PC-9 (cell line): Measurements from ENCODE around the gene ATF6. TPM values are rescaled to one million over a fixed set of nuclear protein-coding genes. Genes with fewer than 3 reads are reported as not detected.

Experiments
- BruUV-seq: library from RNA; stranded (reverse); fragments of 400-500 nt; replicated peaks from 2 replicates; lab custom pipeline; 2021; lab: Mats Ljungman, UMichigan
- CTCF ChIA-PET: fragments of 300-600 bp; sonication (Branson Sonifier 250); formaldehyde crosslinking; loops from one replicate; lab custom pipeline; 2022; ENCODE audit warnings: antibody characterized with exemption; lab: Charles Lee
- POLR2A ChIA-PET: fragments of 300-600 bp; sonication (Branson Sonifier 250); formaldehyde crosslinking; loops from one replicate; lab custom pipeline; 2022; ENCODE audit warnings: antibody characterized with exemption; ENCODE audit not compliant: unreplicated experiment; lab: Charles Lee
- DNase-seq, 2 experiments: peaks; one replicate each; pipeline versions ENCODE4 v3.0.0 to v3.0.0-alpha.2; 2015 to 2022; ENCODE audit warnings: mixed read lengths in 1 of 2
- H2AFZ ChIP-seq: fragments of 200-600 bp; sonication (generic); 2 replicates; pipeline ENCODE4 v1.8.1; 2017; ENCODE audit warnings: antibody characterized with exemption
- H3F3A ChIP-seq: fragments of 200-600 bp; sonication (generic); 2 replicates; pipeline ENCODE4 v1.8.1; 2017; ENCODE audit warnings: antibody characterized with exemption, mild to moderate bottlenecking, low read depth; ENCODE audit not compliant: insufficient read depth
- H3K27ac ChIP-seq: fragments of 200-600 bp; sonication (generic); 2 replicates; pipeline ENCODE4 v1.6.1; 2016; ENCODE audit warnings: mixed run types
- H3K27me3 ChIP-seq: fragments of 200-600 bp; sonication (generic); 2 replicates; pipeline ENCODE4 v1.6.1; 2016; ENCODE audit warnings: low read depth, mixed run types; ENCODE audit not compliant: insufficient read depth
- H3K36me3 ChIP-seq: fragments of 200-600 bp; sonication (generic); 2 replicates; pipeline ENCODE4 v1.6.1; 2016; ENCODE audit warnings: low read depth, mixed run types
- H3K4me1 ChIP-seq: fragments of 200-600 bp; sonication (generic); replicated peaks from 2 replicates; pipeline ENCODE4 v1.6.1; 2016; ENCODE audit warnings: mixed run types; ENCODE audit not compliant: insufficient read depth
- H3K4me2 ChIP-seq: fragments of 200-600 bp; sonication (generic); 2 replicates; pipeline ENCODE4 v1.6.1; 2017; ENCODE audit warnings: mixed run types
- H3K4me3 ChIP-seq: fragments of 200-600 bp; sonication (generic); 2 replicates; pipeline ENCODE4 v1.6.1; 2016; ENCODE audit warnings: mixed run types
- H3K79me2 ChIP-seq: fragments of 200-600 bp; sonication (generic); 2 replicates; pipeline ENCODE4 v1.6.1; 2017; ENCODE audit warnings: low read depth, mixed run types
- H3K9me2 ChIP-seq: fragments of 200-600 bp; sonication (generic); 2 replicates; pipeline ENCODE4 v1.8.1; 2017; ENCODE audit warnings: mild to moderate bottlenecking; ENCODE audit not compliant: insufficient read depth
- H3K9me3 ChIP-seq: fragments of 200-600 bp; sonication (generic); 2 replicates; pipeline ENCODE4 v1.8.1; 2016; ENCODE audit warnings: low read depth; ENCODE audit not compliant: insufficient read depth
- H4K20me1 ChIP-seq: fragments of 200-600 bp; sonication (generic); 2 replicates; pipeline ENCODE4 v1.8.1; 2017; ENCODE audit not compliant: insufficient read depth
- CTCF ChIP-seq: fragments of 200-600 bp; sonication (generic); conservative IDR thresholded peaks from 2 replicates; pipeline ENCODE4 v1.6.1; 2017; ENCODE audit warnings: mixed run types, antibody characterized with exemption, mild to moderate bottlenecking, moderate library complexity
- EZH2 ChIP-seq: fragments of 200-600 bp; sonication (generic); IDR thresholded peaks from 2 replicates; pipeline ENCODE4 v1.8.0; 2017; ENCODE audit warnings: antibody characterized with exemption, low read depth
- intact Hi-C: fragments of 100-400 bp; cut with micrococcal nuclease; formaldehyde crosslinking; loops from one replicate; pipeline ENCODE4 v1.10.0; 2022; ENCODE audit not compliant: unreplicated experiment
- total RNA-seq: library from RNA; stranded (reverse); gene quantifications from 2 replicates; pipeline ENCODE4 v1.2.3, GENCODE V29; 2021

The ATF6 gene
- total RNA-seq, 1 experiment from 2014 or later = 19.5 TPM

DNA sequence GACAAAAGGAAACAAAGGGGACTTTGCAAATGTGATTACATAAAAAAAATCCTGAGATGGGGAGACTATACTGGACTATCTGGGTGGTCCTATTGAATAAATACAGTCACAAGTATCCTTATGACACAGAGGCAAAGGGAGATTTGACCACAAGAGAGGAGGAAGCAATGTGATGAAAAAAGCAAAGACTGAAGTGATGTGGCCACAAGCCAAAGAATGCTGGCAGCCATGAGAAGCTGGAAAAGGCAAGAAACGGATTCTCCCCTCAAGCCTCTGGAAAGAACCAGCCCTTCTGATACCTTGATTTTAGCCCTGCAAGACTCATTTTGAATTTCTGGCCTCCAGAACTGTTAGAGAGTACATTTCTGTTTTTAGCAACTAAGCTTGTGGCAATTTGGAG is 221.2 kb downstream of the ATF6 start:
- H3K4me2 ChIP-seq = no peak overlapping the region
- H4K20me1 ChIP-seq = no peaks in the 10 kb centered on the region
- H3K36me3 ChIP-seq = no peaks in the 10 kb centered on the region
- H3K4me1 ChIP-seq = no peaks in the 10 kb centered on the region
- H3K9me3 ChIP-seq = no peaks in the 10 kb centered on the region; the same call in 1 of the 2 replicates
- H3K79me2 ChIP-seq = no peaks in the 10 kb centered on the region
- H3K9me2 ChIP-seq = no peaks in the 10 kb centered on the region
- DNase-seq = no peak
- intact Hi-C loops = no loop called here
- no peak overlapping the region for H3K27ac ChIP-seq
- H2AFZ ChIP-seq = no peak overlapping the region
- CTCF ChIA-PET = no interaction called here
- H3F3A ChIP-seq = no peaks in the 10 kb centered on the region
- POLR2A ChIA-PET = no interaction called here
- no peak overlapping the region for H3K4me3 ChIP-seq
- peaks cover 21% of the 10 kb centered on the region for H3K27me3 ChIP-seq
- TF ChIP-seq CTCF = no peak
- TF ChIP-seq EZH2 = no peak
- BruUV-seq = no TSS peak

DNA sequence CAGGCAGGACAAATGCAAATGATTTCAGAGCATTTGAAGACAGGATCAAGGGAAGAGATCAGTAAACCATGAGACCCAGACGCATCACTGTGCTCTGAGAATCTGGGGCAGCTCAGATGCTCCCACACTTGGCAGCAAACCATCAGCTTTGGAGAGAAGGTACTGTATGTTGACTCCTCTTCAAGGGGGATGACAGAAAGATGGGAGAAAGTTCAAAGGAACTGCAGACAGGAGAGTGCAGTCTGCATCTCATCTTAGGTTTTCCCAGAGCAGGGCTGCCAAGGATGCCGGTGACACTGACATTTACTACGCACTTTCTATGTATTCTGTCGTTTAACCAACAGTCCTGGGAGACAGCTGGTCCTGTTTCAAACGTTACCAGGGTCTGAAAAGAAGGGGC is 221.8 kb downstream of the ATF6 start:
- Histone ChIP-seq H2AFZ (no peak overlapping the region), H3K36me3 (no peaks in the 10 kb centered on the region), H4K20me1 (no peaks in the 10 kb centered on the region), H3K4me3 (no peak overlapping the region), H3F3A (no peaks in the 10 kb centered on the region), H3K4me1 (no peaks in the 10 kb centered on the region), H3K9me2 (no peaks in the 10 kb centered on the region), H3K27ac (no peak overlapping the region), H3K27me3 (peaks cover 21% of the 10 kb centered on the region), H3K4me2 (no peak overlapping the region), H3K79me2 (no peaks in the 10 kb centered on the region), H3K9me3 (no peaks in the 10 kb centered on the region; the same call in 1 of the 2 replicates)
- DNase-seq = no peak
- CTCF ChIA-PET = no interaction called here
- TF ChIP-seq CTCF (no peak), EZH2 (no peak)
- intact Hi-C loops = no loop called here
- POLR2A ChIA-PET = no interaction called here
- no TSS peak for BruUV-seq

- Histone ChIP-seq H3K27me3 (peaks cover 21% of the 10 kb centered on the region), H3K4me3 (no peak overlapping the region), H3K4me1 (no peaks in the 10 kb centered on the region), H4K20me1 (no peaks in the 10 kb centered on the region), H3K27ac (no peak overlapping the region), H3K4me2 (no peak overlapping the region), H3F3A (no peaks in the 10 kb centered on the region), H3K79me2 (no peaks in the 10 kb centered on the region), H2AFZ (no peak overlapping the region), H3K36me3 (no peaks in the 10 kb centered on the region), H3K9me2 (no peaks in the 10 kb centered on the region), H3K9me3 (no peaks in the 10 kb centered on the region; the same call in 1 of the 2 replicates)
- ChIA-PET POLR2A (no interaction called here), CTCF (no interaction called here)
- BruUV-seq = no TSS peak
- no peak for TF ChIP-seq CTCF
- TF ChIP-seq EZH2 = no peak
- intact Hi-C loops = no loop called here
- no peak for DNase-seq
Observed at GRCh38 chr1:161988413-161988812, 222.3 kb downstream of the ATF6 start.
